Astrocyte of the spinal cord (primary cell): ENCODE measurements around the gene DOCK9.

Experiments used
- DNase-seq: peaks from one replicate; pipeline ENCODE4 v3.0.0; 2011; ENCODE audit warnings: low read depth, low spot score
- H3K4me3 ChIP-seq: 2 replicates; pipeline ENCODE4 v1.5.1; 2011; ENCODE audit warnings: low read depth, mild to moderate bottlenecking, low read length, moderate library complexity
- in situ Hi-C: cut with HindIII; loops from 2 replicates; pipeline ENCODE4 v1.10.0; 2017; ENCODE audit warnings: low sequenced_read_pairs
- TF ChIP-seq, protein P1 (sequence below): IDR thresholded peaks from 2 replicates; pipeline ENCODE4 v1.5.1; 2012; ENCODE audit warnings: low read depth, mild to moderate bottlenecking, low read length, inconsistent platforms

The DOCK9 gene

DNA sequence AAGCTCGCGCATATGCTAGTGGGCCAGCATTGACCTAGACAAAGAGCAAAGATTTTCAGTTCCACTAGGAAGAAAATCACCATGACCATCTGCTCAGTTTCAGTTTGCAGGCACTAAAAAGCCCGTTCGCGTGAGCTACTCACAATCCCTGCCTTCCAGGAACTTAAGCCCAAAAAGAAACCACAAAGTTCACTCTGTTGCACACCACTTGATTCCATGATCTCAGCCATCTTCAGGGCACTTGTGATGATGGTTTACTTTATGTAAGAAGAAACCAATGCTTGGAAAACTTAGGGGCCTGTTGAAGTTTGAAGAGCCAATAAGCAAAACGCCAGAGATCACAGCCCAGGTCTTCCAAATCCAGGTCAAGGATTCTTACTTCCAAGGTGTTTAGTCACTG, 180.4 kb downstream of the DOCK9 start:
- DNase-seq, result no peak
- no peak overlapping the region for H3K4me3 ChIP-seq
- TF ChIP-seq, protein P1, sequence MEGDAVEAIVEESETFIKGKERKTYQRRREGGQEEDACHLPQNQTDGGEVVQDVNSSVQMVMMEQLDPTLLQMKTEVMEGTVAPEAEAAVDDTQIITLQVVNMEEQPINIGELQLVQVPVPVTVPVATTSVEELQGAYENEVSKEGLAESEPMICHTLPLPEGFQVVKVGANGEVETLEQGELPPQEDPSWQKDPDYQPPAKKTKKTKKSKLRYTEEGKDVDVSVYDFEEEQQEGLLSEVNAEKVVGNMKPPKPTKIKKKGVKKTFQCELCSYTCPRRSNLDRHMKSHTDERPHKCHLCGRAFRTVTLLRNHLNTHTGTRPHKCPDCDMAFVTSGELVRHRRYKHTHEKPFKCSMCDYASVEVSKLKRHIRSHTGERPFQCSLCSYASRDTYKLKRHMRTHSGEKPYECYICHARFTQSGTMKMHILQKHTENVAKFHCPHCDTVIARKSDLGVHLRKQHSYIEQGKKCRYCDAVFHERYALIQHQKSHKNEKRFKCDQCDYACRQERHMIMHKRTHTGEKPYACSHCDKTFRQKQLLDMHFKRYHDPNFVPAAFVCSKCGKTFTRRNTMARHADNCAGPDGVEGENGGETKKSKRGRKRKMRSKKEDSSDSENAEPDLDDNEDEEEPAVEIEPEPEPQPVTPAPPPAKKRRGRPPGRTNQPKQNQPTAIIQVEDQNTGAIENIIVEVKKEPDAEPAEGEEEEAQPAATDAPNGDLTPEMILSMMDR, result no peak
- in situ Hi-C loops, result no loop called here

DNA sequence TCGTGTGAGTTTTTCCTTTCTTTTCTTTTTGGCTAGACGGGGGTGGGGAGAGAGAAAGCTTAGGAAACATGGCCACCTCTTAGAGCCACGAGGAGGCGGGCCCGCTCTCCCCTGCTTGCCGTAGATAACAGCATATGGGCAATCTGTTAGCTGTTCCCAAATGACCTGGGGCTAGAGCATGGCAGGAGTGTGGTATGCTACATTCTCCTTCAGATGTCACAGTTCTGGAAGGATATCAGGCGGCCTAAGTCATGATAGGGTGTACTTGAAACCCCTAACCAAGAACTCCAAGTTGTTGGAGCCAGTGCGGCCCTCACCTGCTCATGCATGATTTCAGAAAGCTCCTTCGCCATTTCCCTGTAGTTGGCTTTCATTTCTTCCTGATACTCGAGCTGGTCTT, 181.1 kb downstream of the DOCK9 start:
- TF ChIP-seq, protein P1, result no peak
- DNase-seq, result no peak
- no peak overlapping the region for H3K4me3 ChIP-seq
- in situ Hi-C loops, result no loop called here

DNA sequence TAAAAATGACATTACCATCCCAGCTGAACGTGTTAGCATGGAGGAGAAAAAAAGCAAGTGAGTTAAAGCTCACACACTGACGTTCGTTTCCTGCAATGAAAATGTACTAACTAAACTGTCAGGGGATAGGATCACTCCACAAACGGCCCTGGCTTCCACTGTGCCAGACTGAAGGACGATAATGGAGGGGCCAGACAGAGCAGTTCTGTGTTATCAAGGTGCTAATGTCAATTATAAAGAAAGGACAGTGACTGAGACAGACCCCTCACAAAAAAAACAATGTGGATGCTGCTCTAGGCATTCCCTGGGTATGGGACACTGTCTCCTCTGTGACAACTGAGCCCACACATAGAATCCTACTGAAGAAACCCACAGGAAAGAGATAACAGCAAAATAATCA, 181.7 kb downstream of the DOCK9 start:
- no peak for DNase-seq
- no peak overlapping the region for H3K4me3 ChIP-seq
- in situ Hi-C loops, result no loop called here
- TF ChIP-seq, protein P1, result no peak

DNA sequence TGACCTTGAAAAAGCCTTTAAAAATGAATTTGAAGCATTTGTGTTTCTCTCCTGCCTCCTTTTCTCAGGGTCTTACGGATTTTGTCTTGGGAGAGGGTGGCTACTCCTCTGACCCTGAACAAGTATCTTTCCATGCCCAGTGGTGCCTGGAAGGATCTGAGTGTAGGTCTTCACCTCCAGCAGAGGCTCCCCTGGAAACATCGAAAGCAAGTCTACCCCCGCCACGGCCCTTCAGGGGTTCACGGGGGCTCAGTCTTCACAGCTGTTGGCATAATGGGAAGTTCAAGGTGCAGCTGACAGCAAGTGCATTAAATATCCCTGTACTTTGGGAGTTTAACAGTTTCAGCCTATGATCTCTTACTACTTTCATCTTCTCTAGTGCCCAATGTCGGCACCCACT, 182.6 kb downstream of the DOCK9 start:
- DNase-seq, result no peak
- in situ Hi-C loops, result no loop called here
- TF ChIP-seq, protein P1, result no peak
- H3K4me3 ChIP-seq, result no peak overlapping the region

DNA sequence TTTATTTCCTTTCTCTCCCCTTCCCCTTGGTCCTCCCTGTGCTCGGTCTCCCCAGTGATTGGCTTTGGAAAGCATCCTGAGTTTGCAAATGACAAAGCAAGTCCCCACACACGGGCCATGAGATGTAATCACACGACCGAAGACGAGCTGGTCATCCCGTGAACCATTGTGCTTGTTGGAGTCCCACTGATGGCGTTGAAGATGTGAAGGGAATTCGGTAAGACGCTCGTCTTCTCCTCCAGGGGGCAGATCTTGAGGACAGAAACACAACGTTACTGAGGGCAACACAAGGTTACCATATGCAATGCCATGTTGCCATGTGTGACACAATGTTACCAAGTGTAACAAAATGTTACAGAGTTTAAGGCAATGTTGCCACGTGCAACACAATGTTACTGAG, 183.4 kb downstream of the DOCK9 start:
- DNase-seq, result no peak
- in situ Hi-C loops, result no loop called here
- TF ChIP-seq, protein P1, result no peak

DNA sequence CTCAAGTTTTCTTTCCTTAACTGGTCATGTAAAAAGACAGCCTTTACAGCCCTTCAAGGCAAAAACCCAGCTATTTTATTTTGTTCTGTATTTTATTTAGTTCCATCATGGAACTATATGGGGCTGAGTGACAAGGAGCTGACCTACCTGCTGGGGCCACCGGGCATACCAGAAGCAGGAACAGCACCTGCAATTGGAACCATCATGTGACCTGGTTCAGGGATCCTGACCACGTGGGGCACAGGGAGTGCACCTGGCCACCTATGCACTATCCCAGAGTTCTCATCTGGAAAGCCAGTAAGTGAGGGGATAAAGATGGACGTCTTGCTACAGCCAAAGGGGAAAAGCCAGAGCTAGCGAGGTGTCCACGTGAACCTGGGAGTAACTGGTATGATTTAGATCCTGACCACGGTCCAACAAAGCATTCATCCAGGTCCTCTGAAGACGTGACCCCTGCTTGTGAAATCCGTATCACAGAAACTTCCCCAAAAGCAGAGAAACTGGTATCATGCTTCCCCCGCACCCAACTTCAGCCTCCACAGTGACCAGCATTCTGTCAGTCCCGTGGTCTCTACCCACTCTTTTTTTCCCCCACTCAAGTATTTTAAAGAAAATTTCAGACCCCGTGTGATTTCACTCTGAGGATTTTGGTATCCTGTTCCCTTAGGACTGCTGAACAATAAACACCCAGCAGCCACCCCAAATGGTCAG, 184.9 kb downstream of the DOCK9 start:
- no peak overlapping the region for H3K4me3 ChIP-seq
- in situ Hi-C loops, result no loop called here
- no peak for DNase-seq
- TF ChIP-seq, protein P1, result no peak

More for the DNA sequence above, 183.4 kb downstream of the DOCK9 start:
- no peak overlapping the region for H3K4me3 ChIP-seq
